ENCODE results near the gene DLGAP1.

DLGAP1 gene

DNA sequence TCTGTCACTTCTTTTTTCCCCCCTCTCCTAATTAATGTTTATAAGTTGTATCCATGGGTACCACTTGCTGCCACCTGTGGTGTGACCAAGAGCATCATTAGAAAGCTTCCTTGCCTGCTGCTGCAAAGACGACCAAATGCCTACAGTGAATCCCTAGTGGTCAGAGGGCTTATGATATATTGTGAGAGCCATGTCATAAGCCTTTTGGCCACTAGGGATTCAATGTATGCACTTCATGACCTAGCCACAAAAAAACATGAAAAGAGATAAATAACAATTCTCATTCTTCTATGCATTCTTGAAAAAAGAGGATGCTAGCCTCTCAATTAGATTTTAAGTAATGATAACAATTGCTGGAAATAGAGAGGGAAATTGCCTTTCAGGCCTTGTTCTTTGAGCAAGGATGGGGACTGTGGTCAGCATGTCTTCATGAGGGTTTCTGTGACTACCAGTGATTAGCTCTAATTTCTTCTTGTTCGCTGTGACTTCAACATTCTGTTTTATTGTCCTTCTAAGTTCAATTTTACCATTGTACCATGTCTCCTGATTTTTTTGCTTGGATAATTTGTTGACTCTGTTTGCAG lies 569.8 kb downstream of the DLGAP1 start:
- DNase-seq: no peak

DNA sequence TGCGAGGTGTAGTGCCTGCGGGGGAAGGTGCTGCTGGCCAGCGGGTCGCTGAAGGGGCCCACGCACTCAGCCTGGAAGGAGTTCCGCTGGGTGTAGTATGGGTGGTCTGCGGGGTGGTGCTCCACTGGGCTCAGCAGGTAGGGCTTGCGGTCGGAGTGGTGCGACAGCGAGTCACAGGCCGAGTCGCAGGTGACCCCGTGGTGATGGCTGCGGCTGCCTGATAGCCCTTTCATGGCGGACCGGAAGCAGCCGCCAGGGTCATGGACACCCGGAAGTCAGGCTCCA lies 575.3 kb downstream of the DLGAP1 start:
- DNase-seq: no peak

DNA sequence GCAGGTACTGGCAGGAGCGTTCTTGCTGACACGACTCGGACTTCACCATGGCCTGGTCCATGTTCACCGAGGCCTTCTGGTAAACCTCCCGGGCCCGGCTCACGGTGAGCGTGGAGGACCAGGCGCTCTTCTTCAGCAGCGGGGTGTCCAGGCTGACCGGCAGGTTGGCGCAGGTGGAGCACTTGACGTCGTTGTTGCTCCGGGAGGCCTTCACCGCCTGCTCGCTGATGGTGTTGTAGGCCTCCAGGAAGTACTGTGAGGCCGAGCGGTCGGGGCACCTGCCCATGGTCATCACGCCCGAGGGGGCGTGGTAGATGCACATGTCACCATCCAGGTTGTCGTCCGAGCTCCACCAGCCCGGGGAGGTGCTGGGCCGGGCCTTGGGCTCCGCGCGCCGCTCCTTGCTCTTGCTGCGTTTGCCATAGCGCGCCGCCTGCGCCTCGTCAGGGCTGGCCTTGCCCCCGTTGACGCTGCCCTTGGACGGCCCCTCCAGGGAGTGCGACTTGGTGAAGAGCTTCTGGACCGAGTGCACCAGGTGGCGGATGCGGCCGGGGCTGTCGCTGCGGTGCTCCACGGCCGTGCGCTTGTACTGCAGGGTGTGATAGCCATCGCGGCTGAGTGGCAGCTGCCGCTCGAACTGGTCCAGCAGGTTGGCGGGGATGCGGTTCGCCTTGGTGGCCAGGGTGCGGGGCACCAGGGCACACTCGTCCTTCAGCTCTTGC lies 575.8 kb downstream of the DLGAP1 start:
- DNase-seq: no peak

DNA sequence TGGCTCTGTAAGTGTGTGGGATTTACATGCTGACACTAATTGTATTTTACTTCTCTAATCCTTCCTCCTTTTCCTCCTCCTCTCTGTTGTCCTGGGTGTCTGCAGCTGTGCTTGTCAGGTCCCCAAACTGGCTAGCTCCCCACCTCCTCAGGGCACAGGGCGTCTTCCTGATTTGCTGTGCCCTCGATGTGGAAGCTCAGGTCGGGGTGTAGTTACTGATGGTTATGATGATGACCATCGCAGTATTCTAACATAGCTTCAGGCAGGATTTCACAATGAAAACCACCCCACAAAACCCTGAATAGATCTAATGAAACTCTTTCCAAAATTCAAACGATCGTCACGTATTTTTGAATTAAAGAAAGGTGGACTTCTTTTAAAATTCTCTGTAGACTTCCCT lies 576.7 kb downstream of the DLGAP1 start:
- DNase-seq: no peak

DNA sequence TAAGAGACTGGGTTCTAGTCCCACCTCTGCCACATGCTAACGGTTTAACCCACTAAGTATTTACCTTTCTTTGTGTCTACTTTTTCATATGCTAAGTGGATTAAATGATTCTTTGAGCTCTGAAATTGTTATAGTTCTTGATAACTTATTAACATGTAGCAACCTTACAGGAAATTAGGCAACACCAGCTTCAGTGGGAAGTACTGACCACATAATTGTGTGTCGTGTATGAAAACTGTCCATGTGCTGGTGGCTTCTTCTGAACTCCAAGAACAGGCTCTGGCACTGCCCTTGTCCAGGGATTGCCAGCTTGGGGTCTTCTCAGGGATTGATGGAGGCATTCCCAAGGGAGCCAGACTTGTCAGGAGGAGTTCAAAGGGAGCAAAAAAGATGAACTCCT lies 577.4 kb downstream of the DLGAP1 start:
- DNase-seq: no peak

DNA sequence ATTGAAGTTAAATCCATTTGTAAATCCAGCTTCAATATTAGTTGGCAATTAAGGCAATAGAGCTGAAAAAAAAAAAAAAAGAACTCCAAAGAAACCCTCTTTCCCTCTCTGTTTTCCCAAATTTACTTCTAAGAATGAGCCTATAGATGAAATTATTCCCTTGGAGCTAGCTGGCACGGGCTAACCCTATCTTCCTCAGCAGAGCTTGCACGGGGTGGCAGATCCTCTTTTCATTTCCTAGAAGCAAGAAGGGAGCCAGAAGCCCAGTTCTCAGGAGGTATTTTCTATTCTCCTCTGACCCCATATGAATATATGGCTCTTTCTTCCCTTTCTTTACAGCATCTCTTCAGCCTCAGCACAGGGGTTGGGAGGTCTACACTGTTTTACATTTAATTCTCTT lies 579.1 kb downstream of the DLGAP1 start:
- no peak for DNase-seq

DNA sequence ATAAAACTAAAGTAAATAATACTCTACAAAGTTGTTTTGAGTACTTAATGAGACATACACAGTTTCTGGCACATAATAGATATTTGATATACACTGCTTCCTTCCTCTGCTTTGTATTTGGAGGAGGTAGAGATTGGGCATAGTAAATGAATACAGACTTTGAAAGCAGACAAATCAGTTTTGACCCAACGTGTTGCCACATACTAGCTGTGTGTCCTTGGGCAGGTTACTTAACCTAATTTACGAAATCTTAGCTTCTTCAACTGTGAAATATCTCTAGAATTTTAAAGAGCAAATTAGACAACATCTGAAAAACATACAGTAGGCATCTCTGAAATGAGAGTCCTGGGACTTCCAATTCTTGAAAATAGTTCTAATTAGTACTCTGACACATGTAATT lies 579.7 kb downstream of the DLGAP1 start:
- DNase-seq: no peak

DNA sequence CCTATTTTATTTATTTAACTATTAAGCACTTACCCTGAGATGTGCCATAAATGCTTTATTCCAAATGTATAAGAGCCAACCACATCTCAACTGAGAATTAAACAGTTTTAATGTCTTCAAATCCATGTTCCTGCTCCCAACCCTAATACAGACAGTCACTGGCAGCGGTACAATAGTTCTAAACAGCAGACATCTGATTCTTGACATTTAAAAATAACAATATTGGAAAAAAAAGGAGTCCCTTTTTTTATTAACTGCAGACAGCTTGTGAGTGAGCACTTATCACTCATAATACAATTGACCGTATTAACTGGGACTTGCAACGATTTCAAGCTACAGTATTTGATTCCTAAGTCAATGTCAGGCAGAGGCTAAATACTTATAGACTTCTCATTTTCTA lies 580.5 kb downstream of the DLGAP1 start:
- no peak for DNase-seq

DNA sequence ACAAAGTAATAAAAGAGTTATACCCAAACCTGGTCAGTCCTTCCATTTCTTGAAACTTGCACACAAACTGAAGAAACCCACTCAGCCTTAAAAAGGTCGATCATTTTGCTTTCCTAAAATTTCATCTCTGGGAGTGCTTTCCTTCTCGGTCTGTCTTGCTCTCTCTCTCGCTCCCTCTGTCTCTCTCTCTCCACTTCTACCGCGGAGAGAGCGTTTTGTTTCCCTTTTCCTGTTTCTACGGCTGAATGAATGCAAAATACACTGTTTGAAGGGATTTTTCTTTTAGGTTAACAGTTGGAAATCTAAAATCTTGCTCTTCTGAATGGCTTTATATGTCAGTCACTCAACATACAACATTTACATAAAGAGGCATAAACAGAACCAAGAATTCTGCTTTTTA lies 581.0 kb downstream of the DLGAP1 start:
- no peak for DNase-seq

DNA sequence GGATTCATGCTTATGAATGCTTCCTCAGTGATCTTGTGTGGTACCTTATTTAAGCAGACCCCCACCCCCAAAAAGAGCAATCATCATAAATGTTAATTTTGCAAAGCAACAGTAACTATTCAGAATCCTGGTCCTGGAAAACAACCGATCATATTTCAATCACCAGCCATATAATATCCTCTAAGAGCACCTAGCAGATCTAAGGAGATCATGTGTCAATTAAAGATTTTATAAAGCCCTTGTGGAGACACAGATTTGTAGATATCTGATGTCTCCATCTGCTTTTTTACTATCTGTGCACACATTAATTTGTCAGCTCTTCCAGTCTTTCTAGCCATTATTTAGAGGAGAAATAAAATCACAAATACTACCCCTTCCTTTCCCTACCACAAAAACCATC lies 581.4 kb downstream of the DLGAP1 start:
- DNase-seq: no peak

DNA sequence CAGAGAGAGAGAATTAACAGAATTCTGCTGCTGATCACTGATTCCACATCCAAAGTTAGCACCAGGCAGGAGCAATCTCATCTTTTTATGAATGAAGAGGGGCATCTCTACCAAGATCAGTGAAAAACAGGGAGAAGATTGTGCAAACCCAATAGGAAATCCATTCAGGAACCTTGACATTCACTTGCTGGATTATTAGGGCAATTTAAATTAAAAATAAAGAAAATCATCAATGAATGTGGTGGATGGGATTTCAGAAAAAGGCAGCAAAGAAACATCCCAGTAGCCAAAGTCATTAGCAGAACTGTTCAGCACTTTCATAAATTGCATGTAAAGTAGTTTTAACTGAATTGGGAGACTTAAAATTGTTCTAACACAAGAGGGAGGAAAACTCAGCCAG lies 581.9 kb downstream of the DLGAP1 start:
- DNase-seq: no peak

DNA sequence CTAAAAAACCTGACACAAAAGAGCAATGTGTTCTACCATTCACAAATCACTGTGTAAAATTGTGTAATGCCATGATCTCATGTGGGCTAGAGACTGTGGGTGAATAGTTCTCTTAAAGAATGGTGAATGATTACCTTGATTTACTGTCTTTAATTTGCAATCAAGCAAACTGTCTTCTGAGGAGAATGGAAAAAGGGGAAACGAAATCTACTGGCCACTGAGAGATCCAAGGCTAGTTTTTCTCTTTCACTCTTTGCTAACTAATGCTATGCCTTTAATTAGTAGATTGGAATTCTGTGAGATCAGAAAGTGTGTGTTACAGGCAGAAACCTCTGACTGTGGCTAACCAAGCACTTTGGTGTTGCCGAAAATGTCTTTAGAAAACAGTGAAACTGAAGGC lies 582.5 kb downstream of the DLGAP1 start:
- no peak for DNase-seq

DNA sequence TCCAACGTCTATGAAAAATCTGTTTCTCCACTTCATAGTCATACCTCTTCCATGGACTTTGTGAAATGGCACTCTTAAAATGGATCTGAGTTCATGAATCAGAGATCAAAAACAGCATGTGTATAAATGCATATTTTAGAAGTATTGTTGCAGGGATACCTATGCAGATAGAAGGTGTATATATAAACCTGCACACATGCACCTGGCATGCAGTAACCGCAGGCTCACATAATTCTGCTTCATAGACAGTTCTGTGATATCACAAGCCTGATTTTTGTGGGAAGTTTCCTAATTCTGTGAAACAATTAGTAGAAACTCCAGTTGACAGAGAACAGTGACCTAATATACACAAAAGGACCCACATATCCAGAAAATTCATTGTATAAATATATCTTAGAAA lies 583.4 kb downstream of the DLGAP1 start:
- DNase-seq: no peak

DNA sequence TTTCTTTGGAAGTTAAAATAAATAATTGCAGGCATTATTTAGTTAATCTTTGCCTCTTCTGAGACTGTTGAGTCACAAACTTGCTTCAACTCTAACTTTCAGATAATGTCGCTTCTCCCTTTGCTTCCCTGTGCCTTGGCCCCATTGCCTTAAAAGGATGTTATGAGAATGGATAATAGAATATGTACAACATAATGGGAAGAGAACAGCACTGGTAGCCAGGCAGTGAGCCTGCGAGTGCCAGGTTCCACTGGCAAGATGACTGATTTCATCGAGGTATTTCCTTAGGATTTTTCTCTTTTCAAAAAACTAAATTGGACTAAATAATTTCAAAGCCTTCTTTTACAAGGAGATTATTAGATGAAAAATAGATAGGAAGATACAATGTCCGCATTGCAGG lies 584.2 kb downstream of the DLGAP1 start:
- DNase-seq: no peak

DNA sequence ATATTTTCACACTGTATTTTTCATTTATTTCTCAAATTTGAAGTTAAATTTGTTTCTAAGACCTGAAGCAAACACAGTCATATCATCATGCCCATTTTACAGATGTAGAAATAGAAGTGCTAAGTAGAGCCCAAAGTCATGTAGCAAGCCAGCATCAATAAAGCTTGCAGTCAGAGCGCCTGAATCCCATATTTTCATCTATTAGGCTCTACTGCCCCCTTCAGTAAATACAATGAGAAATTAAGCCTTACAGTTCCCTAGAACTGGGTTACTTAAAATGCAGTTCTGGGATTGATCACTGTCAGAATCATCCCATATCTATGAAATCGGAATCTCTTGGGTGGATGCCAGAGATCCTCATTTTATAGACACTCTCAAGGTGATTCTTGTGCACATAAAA lies 585.3 kb downstream of the DLGAP1 start:
- no peak for DNase-seq

DNA sequence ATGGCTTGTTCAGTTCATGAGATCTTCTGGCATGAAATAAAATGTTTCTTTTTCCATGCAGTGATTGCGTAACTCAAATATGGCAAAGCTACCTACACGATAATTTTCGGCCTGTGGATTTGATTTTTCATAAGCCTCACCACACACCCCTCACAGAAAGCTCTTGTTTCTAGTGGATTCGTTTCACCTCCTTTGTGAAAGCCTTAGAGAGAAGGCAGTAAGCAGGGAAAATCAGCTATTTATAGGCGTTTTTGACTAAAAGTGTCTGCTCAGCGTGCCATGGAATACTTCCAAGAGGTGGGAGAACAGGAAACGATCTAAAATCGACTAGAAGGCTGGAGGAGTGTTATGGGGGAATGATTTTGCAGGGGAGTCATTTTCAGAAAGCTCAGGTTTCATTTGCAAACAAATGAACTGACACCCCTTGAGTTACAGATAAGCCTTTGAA lies 587.2 kb downstream of the DLGAP1 start:
- DNase-seq: no peak

DNA sequence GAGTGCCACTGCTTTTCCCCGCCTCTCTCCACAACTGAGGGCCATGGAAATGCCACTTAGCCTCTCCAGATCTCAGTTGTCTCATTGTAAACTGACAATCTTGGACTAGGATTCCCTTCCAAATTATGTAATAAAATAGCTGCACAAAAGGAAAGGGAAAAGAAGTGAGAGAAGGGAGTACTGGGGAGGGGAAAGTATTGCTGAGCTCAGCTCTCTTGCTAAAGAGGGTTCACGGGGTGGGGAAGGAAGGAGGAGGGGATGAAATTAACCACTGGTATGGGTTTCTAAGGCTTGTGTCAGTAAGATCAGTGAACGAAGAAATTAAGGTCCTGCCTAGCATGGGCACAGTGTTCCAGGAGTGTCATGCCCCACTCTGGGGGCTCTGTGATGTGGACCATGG lies 587.9 kb downstream of the DLGAP1 start:
- DNase-seq: no peak

DNA sequence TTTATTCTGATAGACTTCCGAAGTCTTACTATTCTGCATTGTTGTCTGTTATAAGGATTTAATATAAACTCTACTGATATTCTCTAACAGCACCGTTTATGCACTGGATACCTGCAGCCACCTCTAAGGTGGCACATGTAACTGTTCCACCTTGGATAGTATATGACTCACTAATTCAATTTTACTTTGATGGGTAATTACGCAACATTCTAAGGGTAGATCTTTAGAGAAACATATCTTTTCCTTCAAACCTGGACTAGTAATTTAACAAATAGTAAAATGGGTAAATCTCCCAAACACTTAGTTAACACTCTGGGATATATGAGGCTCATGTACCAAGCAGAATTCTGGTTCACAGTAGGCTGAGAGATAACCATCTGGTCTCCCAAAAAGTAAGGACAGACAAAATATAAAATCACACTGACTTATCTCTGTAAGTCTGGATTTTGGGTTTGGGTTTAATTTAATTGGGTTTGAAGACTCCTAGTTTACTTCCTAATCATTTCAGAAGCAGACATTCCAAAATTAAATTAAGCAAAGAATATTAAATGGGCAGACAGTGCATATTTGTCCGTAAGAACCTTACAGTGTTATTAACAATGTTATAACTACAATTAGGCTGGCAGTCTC lies 590.3 kb downstream of the DLGAP1 start:
- DNase-seq: no peak

DNA sequence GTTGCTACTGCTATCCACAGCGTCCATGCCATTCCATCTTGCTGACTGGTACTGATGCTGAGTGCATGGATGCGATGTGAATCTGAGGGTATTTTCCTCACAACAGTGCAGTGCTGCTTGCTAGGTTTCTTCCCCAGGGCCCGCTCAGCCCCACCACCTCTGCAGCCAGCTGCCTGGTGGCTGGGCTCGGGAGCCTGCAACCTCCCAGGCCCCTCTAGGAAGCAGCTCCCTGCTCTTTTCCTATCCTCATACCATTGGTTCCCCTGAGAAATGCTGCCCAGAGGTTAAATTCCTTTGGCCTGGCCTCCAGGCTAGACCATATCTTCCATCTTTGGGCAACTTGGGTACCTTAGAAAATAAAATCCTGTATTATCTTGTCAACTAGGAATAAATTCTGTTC lies 591.5 kb downstream of the DLGAP1 start:
- DNase-seq: no peak

DNA sequence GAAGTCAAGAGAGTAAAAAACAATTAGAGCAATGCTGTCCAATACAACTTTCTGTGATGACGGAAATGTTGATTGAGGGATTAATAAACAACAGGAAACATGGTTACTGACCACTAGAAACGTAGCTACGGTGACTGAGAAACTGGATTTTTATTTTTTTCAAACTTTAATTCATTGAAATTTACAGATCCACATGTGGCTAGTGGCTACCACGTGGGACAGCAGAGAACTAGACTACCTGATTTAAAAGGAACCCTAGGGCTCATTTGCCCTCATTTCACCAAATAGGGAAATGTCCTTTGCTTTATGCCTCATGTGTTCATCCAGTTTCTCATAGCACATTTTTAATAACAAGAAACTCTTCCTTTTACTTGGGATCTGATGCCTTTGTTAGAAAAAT lies 592.1 kb downstream of the DLGAP1 start:
- DNase-seq: no peak

DNA sequence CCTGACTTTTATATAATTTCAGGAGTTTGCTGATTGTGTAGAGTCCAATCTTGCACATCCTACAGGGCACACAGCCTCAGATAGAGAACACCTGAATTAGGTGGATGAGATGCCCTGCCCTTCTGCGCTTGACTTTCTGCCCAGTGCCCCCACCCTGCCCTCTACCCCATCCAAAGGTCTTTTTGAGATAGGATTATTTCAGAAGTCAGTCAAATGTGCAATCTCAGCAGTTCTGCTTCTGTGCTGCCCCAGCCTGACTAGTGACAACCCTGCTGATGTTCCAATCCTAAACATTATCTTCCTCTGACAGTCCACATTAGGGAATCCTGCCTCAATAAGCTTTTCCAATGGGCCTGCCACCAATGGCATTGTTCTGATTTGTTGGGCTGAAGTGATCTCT lies 593.6 kb downstream of the DLGAP1 start:
- DNase-seq: no peak

DNA sequence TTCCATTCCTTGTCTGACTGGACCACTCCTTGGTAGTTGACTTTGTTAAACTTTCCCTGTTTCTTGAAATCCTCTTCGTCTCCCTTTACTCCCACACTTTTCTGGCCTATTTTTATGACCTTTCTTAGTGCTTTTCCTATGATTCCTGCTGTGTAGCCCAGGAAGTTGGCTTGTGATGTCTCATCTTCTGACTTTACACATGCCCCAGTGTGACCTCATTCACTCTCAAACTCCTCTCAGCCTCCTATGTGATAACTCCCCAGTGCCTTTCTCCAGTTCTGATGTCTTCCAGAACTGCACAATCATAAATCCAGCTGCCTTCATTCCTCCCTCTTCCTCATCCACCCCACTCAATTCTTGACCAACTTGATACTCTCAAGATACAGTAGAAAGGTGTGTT lies 597.6 kb downstream of the DLGAP1 start:
- DNase-seq: no peak

DNA sequence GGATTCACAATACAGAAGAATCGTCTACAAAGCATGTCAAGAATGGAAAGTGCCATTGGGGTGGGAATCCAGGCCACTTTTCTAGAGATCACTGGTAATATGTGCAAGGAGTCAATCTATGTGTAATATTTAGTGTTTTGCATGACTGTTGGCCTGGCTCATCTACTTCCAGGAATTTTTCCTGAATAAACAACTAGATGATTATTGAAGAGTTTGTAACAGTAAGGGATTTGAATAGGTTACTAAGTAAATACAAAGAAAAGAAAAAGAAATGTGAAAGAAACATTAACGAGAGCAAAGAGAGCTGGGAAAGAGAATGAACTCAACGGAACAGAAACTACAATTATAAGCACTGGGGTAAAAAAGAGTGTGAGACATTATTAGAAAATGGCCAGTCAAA lies 599.1 kb downstream of the DLGAP1 start:
- DNase-seq: no peak

DNA sequence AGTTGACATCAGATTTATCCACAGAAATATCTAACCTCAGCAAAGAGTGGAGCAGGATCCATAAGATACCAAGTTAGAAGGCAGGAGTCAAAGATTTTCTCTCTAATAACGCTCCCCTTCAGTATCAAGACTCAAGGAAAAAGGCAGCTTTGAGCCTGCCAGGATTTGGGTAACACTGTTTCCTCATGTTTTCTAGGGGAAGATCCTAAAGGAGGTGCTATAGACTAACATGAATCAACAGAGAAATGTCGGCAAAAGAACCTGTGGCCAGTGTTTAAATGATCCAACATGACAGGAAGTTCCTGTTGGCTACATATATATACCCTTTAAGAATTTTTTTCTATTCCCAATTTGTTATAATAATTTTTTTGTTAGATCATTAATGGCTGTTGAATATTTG lies 602.8 kb downstream of the DLGAP1 start:
- DNase-seq: no peak

DNA sequence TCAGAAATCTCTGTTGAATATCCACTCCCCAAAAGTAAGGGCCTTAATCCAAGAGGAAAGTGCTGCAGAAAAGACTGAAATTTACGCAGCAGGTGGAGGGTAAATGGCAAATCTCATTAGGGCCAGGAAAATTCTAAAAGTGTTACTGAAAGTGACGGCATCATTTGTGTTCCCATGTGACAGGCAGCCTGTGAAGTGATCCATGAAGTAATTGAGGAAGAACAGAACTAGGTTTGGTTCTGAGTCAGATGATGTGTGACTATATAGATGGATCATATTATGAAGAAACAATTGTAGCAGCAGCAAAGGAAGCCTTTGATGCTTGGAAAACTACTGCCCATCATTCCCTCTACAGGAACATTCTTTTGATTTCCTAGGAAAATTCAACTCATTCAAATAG lies 603.9 kb downstream of the DLGAP1 start:
- no peak for DNase-seq
